Osteocyte (in vitro differentiated cells): Measurements from ENCODE around the gene PRDM16. TPM values are rescaled to one million over a fixed set of nuclear protein-coding genes. Genes with fewer than 3 reads are reported as not detected.

Experiments
- DNase-seq: peaks from one replicate; pipeline ENCODE4 v3.0.0; 2021; ENCODE audit warnings: mixed read lengths; ENCODE audit not compliant: unreplicated experiment; ENCODE audit errors: extremely low spot score
- H3K27ac Mint-ChIP-seq: one replicate; pipeline ENCODE4 v1.8.0; 2021; ENCODE audit warnings: mild to moderate bottlenecking, mixed read lengths; ENCODE audit not compliant: unreplicated experiment
- H3K27me3 Mint-ChIP-seq: one replicate; pipeline ENCODE4 v1.8.0; 2021; ENCODE audit warnings: mixed read lengths; ENCODE audit not compliant: unreplicated experiment
- H3K36me3 Mint-ChIP-seq: one replicate; pipeline ENCODE4 v1.8.0; 2021; ENCODE audit warnings: mixed read lengths; ENCODE audit not compliant: unreplicated experiment
- H3K4me1 Mint-ChIP-seq: one replicate; pipeline ENCODE4 v1.8.0; 2021; ENCODE audit warnings: mixed read lengths; ENCODE audit not compliant: unreplicated experiment
- H3K4me3 Mint-ChIP-seq: one replicate; pipeline ENCODE4 v1.8.0; 2021; ENCODE audit warnings: mild to moderate bottlenecking, moderate library complexity, mixed read lengths; ENCODE audit not compliant: unreplicated experiment
- H3K9me3 Mint-ChIP-seq: one replicate; pipeline ENCODE4 v1.8.0; 2021; ENCODE audit warnings: mixed read lengths; ENCODE audit not compliant: unreplicated experiment
- CTCF ChIP-seq: fragments of 200-600 bp; sonication (generic); IDR thresholded peaks from 2 replicates; pipeline ENCODE4 v1.5.0; 2021; ENCODE audit warnings: antibody characterized with exemption, mild to moderate bottlenecking, moderate library complexity
- total RNA-seq: library from RNA; stranded (reverse); gene quantifications from 2 replicates; pipeline ENCODE4 v1.2.1, GENCODE V29; 2021

Gene PRDM16
- total RNA-seq, 1 donor from 2014 or later: 7.1 TPM

- Mint-ChIP-seq H3K9me3 (no peaks in the 10 kb centered on the region), H3K36me3 (no peaks in the 10 kb centered on the region), H3K4me3 (no peak overlapping the region), H3K27me3 (peaks cover 42% of the 10 kb centered on the region), H3K4me1 (no peaks in the 10 kb centered on the region), H3K27ac (no peak overlapping the region)
- TF ChIP-seq CTCF: no peak
- DNase-seq: no peak
Observed at GRCh38 chr1:3225661-3226060, 156.7 kb downstream of the PRDM16 start.

DNA sequence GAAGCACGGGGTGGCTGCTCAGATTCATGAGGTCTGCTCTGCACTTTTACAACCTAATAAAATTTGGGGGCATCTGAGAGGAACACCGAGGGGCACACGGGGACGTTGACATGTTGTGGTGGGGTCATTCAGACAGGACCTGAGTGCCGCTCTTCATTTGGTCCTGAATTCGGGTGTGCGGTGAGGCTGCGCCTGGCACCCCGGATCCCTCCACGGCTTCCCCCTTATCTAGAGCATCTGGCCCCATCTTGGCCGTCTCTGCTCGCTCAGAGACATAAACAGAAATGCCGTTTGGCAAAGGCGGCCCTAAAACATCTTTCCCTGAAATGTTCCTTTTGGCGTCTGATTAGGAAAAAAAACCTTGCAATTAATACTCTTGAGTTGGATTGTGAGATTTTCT, 157.2 kb downstream of the PRDM16 start:
- Mint-ChIP-seq H3K27me3 (peaks cover 42% of the 10 kb centered on the region), H3K4me1 (no peaks in the 10 kb centered on the region), H3K27ac (no peak overlapping the region), H3K4me3 (no peak overlapping the region), H3K36me3 (no peaks in the 10 kb centered on the region), H3K9me3 (no peaks in the 10 kb centered on the region)
- TF ChIP-seq CTCF: no peak
- DNase-seq: no peak

DNA sequence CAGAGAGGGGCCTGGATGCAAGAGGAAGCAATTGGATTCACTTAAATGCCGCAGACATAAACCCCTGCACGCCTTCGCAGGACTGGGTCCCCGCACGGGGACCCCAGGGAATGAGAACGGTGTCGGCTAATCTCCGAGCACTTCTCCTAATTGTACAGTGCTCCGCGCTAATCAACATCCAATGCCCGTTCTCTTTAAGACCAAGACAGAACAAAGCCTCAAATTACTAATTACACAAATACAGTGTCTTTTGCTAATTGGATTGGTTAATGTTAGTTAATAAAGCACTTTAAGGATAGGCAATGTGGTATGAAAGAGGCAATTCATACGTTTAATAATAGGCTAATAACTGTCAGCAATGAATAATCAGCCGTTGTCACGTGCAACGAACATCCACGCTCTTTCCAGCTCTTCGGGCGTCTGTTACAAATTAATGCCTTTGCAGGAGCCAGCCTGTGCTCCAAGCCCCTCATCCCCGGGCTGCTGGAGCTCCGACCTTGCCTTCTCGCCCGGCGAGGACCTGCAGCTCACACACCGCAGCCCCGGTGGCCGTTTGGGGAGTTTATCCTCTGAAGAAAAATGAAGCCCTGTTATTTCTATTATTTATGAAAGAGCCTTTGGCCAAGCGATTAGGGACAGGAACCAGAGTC, 157.8 kb downstream of the PRDM16 start:
- H3K27ac Mint-ChIP-seq: no peak overlapping the region
- no peak overlapping the region for H3K4me3 Mint-ChIP-seq
- H3K9me3 Mint-ChIP-seq: no peaks in the 10 kb centered on the region
- no peak for DNase-seq
- TF ChIP-seq CTCF: no peak
- H3K4me1 Mint-ChIP-seq: no peaks in the 10 kb centered on the region
- no peaks in the 10 kb centered on the region for H3K36me3 Mint-ChIP-seq
- H3K27me3 Mint-ChIP-seq: peaks cover 42% of the 10 kb centered on the region

- no peak for TF ChIP-seq CTCF
- H3K27me3 Mint-ChIP-seq: peaks cover 45% of the 10 kb centered on the region
- no peak for DNase-seq
Observed at GRCh38 chr1:3227351-3227704, 158.3 kb downstream of the PRDM16 start.

GRCh38 chr1:3227893-3228292, 158.9 kb downstream of the PRDM16 start:
- no peak for DNase-seq
- no peak for TF ChIP-seq CTCF
- Mint-ChIP-seq H3K27me3 (peaks cover 45% of the 10 kb centered on the region), H3K36me3 (no peaks in the 10 kb centered on the region), H3K27ac (no peak overlapping the region), H3K9me3 (no peaks in the 10 kb centered on the region), H3K4me1 (no peaks in the 10 kb centered on the region), H3K4me3 (no peak overlapping the region)

More at GRCh38 chr1:3227351-3227704, 158.3 kb downstream of the PRDM16 start:
- Mint-ChIP-seq H3K4me3 (no peak overlapping the region), H3K36me3 (no peaks in the 10 kb centered on the region), H3K27ac (no peak overlapping the region), H3K4me1 (no peaks in the 10 kb centered on the region), H3K9me3 (no peaks in the 10 kb centered on the region)
